Subcutaneous abdominal adipose tissue (tissue), 5 donors: ENCODE measurements around the gene ZC3H18.

Source experiments
- H3K27ac ChIP-seq: one replicate; pipeline ENCODE4 v1.7.0; 2013; ENCODE audit warnings: low read depth, mild to moderate bottlenecking, inconsistent platforms, low read length, moderate library complexity
- H3K27me3 ChIP-seq, 5 donors: one replicate each; pipeline ENCODE4 v1.7.0; 2013; ENCODE audit warnings: low read length in 5 of 5, inconsistent platforms in 1 of 5; ENCODE audit not compliant: control insufficient read depth in 5 of 5, insufficient read depth in 4 of 5
- H3K36me3 ChIP-seq, 5 donors: one replicate each; pipeline ENCODE4 v1.7.0; 2013; ENCODE audit warnings: low read length in 5 of 5; ENCODE audit not compliant: control insufficient read depth in 5 of 5, insufficient read depth in 5 of 5
- H3K4me1 ChIP-seq, 5 donors: one replicate each; pipeline ENCODE4 v1.7.0; 2013; ENCODE audit warnings: low read length in 5 of 5, mild to moderate bottlenecking in 3 of 5, moderate library complexity in 1 of 5; ENCODE audit not compliant: control insufficient read depth in 5 of 5, insufficient read depth in 5 of 5
- H3K4me3 ChIP-seq, 5 donors: one replicate each; pipeline ENCODE4 v1.7.0; 2013; ENCODE audit warnings: low read length in 5 of 5, low read depth in 1 of 5
- H3K9ac ChIP-seq, 5 donors: one replicate each; pipeline ENCODE4 v1.7.0; 2013; ENCODE audit warnings: low read length in 5 of 5, mild to moderate bottlenecking in 4 of 5, moderate library complexity in 3 of 5
- H3K9me3 ChIP-seq, 5 donors: one replicate each; pipeline ENCODE4 v1.7.0; 2013; ENCODE audit warnings: low read length in 5 of 5; ENCODE audit not compliant: control insufficient read depth in 5 of 5
- donor health status: healthy.
- donor health status: healthy.
- donor health status: healthy.
- donor health status: healthy.
- donor health status: healthy.

ZC3H18 gene

DNA sequence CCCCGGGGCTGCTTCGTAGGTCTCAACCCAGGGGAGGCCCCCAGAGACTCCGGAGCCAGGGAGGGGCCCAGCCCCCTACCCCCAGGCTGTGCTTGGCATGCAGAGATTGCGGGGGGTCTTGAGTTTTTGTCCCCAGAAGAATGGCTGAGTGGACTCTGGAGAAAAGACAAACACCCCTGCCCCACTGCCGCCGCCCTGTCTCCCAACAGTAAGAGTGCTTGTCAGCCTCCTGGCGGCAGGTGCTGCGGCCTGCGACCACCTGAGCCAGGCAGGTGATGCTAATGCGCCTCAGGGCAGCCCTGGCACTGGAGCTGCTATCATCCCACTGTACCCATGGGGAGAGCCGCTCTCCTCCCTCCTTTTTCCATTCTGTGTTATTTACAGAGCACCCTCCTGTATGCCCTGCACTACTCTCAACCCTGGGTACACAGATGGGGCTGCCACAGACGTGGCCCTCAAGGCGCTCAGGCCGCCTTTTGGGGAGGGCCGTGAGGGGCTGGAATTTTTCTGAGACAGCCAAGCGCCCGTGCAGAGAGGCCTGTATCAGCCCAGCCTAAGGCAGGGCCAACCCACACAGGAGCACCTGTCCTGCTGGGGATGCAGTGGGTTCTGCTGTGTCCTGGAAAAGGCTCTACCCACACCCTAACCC is 65.6 kb downstream of the ZC3H18 start:
- Histone ChIP-seq H3K27me3 (peaks cover 38 to 52% (median 42%) of the 10 kb centered on the region in 5 donors), H3K4me3 (no peak overlapping the region), H3K9me3 (no peaks in the 10 kb centered on the region), H3K4me1 (peaks cover 0 to 31% (median 19%) of the 10 kb centered on the region in 5 donors), H3K27ac (no peak overlapping the region), H3K9ac (no peak overlapping the region), H3K36me3 (peaks cover 0 to 26% (median 18%) of the 10 kb centered on the region in 5 donors)

DNA sequence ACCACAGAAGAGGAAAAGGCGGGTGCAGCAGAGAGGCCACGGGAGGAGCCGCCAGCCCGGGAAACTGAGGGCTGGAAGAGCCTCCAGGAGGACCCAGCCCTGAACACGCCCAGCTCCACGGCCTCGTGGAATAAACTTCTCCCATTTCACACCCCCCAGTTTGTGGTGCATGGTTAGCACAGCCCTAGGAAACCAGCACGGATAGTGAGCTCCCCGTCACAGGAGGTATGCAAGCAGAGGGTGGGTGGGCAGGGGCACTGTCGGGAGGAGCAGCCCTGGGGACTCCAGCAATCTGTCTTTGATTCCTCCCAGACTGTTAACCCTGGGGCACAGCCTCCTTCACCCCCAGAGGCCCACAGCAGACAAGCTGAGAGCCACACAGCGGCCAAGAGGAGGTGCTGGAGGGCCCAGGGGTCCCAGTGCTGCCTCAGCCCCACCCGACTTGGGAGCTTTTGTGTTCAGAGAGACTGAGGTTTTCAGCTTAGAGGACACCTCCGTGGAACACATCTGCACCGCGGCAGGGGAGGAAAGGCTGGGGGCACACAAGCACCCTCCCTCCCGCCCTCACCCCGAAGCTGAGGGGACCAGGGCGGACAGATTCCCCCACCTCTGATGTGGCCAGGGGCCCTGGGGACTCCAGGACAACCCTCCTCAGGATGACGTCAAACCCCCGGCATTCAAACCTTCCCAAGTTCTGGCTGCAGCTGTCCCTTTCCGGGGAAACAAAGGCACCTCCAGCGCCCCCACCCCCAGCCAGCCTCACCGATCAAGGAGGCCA is 66.5 kb downstream of the ZC3H18 start:
- H3K9me3 ChIP-seq: no peaks in the 10 kb centered on the region

DNA sequence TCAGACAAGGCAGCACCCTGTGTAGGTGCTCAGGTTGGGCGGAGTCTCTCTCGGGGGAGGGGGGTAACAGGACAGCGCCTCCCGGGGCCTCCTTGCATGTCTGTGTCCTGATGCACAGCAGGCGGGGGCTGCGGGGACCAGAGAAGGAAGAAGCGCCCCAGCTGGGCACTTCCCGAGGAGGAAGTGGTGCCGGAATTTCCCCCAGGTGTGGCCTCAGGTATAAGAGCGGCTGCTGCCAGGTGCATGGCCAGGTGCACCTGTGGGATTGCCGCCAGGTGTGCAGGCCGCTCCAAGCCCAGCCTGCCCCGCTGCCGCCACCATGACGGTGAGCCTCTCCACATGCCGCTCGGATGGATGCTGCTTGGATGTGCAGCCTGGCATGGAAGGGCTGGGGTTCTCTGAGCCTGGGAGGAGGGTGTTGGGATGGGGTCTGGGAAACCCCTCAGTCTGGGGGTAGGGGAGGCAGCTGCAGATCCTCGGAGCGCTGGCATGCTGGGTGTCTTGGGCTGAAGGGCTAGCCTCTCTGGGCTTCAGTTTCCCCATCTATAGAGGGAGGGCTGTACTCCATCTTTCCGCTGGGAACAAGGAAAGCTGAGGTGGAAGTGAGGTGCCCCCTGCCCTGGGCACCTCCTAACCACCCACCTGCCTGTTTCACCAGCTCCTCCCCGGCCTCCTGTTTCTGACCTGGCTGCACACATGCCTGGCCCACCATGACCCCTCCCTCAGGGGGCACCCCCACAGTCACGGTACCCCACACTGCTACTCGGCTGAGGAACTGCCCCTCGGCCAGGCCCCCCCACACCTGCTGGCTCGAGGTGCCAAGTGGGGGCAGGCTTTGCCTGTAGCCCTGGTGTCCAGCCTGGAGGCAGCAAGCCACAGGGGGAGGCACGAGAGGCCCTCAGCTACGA is 68.4 kb downstream of the ZC3H18 start, which contains the start of gene IL17C:
Gene IL17C (plus strand): TSS at position 250 of the 908 bp plus-strand sequence. CDS start 70 bp downstream, at position 320.
- Histone ChIP-seq H3K4me3 (no peak within 1 kb of the TSS), H3K27ac (no peak within 1 kb of the TSS), H3K9me3 (no peaks in the 10 kb centered on the region), H3K27me3 (peaks cover 39 to 51% (median 46%) of the 10 kb centered on the region in 5 donors), H3K36me3 (peaks cover 0 to 2% (median under 1%) of the 10 kb centered on the region in 5 donors), H3K4me1 (peaks cover 0 to 27% (median 17%) of the 10 kb centered on the region in 5 donors), H3K9ac (no peak within 1 kb of the TSS)

More for the DNA sequence above, 66.5 kb downstream of the ZC3H18 start:
- no peak overlapping the region for H3K27ac ChIP-seq
- H3K27me3 ChIP-seq: peaks cover 39 to 55% (median 46%) of the 10 kb centered on the region in 5 donors
- peaks cover 0 to 29% (median 17%) of the 10 kb centered on the region in 5 donors for H3K4me1 ChIP-seq
- H3K4me3 ChIP-seq: no peak overlapping the region
- H3K9ac ChIP-seq: no peak overlapping the region
- H3K36me3 ChIP-seq: peaks cover 0 to 17% (median 10%) of the 10 kb centered on the region in 5 donors

DNA sequence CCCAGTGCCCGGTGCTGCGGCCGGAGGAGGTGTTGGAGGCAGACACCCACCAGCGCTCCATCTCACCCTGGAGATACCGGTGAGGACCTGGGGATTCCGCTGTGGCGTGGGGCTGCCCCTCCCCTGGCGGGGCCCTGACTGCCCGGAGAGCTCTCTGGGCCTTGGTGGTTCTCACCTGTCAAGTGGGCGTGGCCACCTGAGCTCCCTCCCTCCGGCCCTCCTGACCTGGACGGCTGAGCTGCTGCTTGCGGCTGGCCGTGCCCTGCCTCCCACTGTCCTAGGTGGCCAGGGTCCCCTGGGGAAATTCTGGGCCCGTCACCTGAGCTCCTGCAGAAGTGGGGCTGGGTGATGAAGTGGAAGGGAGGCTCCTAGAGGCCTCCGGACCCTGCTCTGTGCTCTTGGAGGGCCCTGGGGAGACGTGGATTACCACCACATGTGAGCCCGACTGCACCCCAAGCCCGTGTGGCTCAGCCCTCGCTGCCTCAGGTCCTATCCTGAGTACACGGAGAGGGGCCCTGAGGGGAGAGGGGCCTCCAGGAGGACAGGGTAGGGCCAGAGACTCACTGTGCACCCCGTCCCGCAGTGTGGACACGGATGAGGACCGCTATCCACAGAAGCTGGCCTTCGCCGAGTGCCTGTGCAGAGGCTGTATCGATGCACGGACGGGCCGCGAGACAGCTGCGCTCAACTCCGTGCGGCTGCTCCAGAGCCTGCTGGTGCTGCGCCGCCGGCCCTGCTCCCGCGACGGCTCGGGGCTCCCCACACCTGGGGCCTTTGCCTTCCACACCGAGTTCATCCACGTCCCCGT is 69.2 kb downstream of the ZC3H18 start:
- Histone ChIP-seq H3K27me3 (peaks cover 39 to 47% (median 44%) of the 10 kb centered on the region in 5 donors), H3K36me3 (peaks cover 0 to 4% (median 0%) of the 10 kb centered on the region in 5 donors), H3K9ac (no peak overlapping the region), H3K4me3 (no peak overlapping the region), H3K27ac (no peak overlapping the region), H3K9me3 (no peaks in the 10 kb centered on the region), H3K4me1 (peaks cover 0 to 21% (median 12%) of the 10 kb centered on the region in 5 donors)

DNA sequence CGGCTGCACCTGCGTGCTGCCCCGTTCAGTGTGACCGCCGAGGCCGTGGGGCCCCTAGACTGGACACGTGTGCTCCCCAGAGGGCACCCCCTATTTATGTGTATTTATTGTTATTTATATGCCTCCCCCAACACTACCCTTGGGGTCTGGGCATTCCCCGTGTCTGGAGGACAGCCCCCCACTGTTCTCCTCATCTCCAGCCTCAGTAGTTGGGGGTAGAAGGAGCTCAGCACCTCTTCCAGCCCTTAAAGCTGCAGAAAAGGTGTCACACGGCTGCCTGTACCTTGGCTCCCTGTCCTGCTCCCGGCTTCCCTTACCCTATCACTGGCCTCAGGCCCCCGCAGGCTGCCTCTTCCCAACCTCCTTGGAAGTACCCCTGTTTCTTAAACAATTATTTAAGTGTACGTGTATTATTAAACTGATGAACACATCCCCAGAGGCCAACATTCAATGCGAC is 69.9 kb downstream of the ZC3H18 start:
- H3K9ac ChIP-seq: no peak overlapping the region
- H3K4me1 ChIP-seq: peaks cover 0 to 15% (median 5%) of the 10 kb centered on the region in 5 donors
- H3K27me3 ChIP-seq: peaks cover 38 to 45% (median 41%) of the 10 kb centered on the region in 5 donors
- H3K4me3 ChIP-seq: no peak overlapping the region
- H3K36me3 ChIP-seq: peaks cover 0 to 8% (median 0%) of the 10 kb centered on the region in 5 donors
- no peaks in the 10 kb centered on the region for H3K9me3 ChIP-seq
- H3K27ac ChIP-seq: no peak overlapping the region

DNA sequence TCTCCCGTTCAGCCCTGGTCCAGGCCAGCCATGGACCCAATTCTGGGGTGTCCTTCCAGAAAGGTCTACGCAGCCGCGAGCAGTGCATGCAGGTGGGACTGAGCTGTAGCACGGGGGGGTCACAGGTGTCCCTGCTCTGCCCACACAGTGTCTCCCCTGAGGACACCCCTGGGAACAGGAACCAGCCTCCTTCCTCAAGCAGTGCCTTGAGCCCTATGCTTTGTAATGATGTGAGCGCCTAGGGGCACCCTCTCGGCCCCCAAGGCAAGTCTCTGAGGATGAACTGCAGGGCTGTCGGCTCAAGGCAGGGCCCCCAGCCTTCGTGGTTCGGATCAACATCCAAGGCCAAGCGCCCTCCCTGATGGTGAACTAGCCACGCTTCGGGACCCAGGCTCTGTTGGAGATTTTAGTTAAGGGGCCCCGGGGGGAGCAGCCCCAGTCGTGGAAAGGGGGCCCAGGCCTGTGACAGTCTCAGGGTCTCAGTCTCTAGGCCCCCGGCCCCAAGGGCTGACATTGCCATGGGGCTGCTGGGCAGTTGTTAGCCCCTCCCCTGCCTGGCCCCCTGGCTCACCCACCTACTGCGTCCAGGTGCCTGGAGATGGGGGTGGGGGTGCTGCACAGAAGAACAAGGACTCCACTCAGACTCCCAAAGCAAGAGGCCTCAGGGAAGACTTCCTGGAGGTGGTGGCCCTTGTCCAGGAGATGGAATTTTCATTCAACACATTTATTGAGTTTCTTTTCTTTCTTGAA is 70.5 kb downstream of the ZC3H18 start:
- Histone ChIP-seq H3K27me3 (peaks cover 33 to 40% (median 38%) of the 10 kb centered on the region in 5 donors), H3K4me3 (no peak overlapping the region), H3K4me1 (peaks cover 0 to 11% (median 5%) of the 10 kb centered on the region in 5 donors), H3K27ac (no peak overlapping the region), H3K9ac (no peak overlapping the region), H3K9me3 (no peaks in the 10 kb centered on the region), H3K36me3 (peaks cover 0 to 14% (median 0%) of the 10 kb centered on the region in 5 donors)

DNA sequence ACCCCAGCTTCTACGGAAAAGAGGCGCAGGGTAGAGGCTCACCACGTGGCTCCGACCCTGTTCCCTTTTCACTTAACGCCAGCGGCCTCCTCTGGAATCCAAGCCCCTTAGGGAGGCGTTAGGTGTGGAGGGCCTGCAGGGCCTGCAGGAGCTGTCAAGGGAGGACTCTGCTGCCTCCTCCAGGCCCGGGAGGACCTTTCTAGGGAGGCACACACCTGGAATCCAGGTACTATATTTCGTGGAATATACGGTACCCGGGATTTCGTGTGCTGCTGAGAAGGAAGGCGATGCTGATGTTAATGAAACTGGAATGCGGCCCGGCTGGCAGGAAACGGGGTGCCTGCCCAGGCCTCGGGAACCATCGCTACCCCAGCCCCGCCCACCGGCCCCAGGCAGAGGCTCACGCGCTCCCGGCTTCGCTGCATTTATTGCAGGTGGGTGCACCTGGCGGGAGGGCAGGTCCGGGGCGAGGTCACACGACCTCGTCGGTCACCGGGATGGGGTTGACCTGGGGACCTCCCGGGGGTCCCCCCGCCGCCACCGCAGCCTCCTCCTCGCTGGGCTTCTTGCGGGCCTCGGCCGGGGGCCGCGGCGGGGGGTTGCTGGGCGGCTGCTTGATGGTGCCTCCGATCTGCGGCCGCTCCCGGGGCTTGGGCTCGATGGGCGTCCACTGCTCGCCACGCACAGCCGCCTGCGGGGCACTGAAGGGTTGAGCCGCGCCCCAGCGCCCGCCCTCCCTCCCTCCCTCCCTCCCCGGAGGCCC is 72.9 kb downstream of the ZC3H18 start:
- Histone ChIP-seq H3K4me3 (no peak overlapping the region), H3K27ac (no peak overlapping the region), H3K9me3 (no peaks in the 10 kb centered on the region), H3K9ac (no peak overlapping the region), H3K27me3 (peaks cover 28 to 31% (median 29%) of the 10 kb centered on the region in 5 donors), H3K4me1 (peaks cover 0 to 19% (median 5%) of the 10 kb centered on the region in 5 donors), H3K36me3 (peaks cover 0 to 20% (median 0%) of the 10 kb centered on the region in 5 donors)

DNA sequence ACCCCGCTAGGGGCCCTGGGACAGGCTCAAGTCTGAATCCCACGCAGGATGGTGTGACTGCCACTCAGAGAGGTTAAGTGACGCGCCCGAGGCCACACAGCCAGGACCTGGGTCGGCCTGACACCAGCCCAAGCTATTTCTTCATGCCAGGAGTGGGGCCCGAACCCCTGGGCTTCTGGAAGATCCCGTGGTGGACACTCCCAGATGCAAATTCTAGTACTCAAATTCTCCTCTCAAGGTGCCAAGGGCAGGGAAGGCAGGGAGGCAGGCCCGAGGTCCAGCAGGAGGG is 73.4 kb downstream of the ZC3H18 start:
- Histone ChIP-seq H3K4me1 (peaks cover 0 to 24% (median 5%) of the 10 kb centered on the region in 5 donors), H3K27ac (no peak overlapping the region), H3K36me3 (peaks cover 0 to 20% (median 0%) of the 10 kb centered on the region in 5 donors), H3K4me3 (no peak overlapping the region), H3K9me3 (no peaks in the 10 kb centered on the region), H3K9ac (no peak overlapping the region), H3K27me3 (peaks cover 24 to 26% (median 25%) of the 10 kb centered on the region in 5 donors)
